Body of pancreas (tissue), 4 donors: ENCODE data around the gene ZNF425.

ENCODE experiments used
- POLR2A ChIP-seq, 3 donors: fragments of 450-650 bp; IDR thresholded peaks; one replicate each; pipeline ENCODE4 v1.6.1; 2016; ENCODE audit warnings: antibody characterized with exemption in 3 of 3, mild to moderate bottlenecking in 2 of 3
- TF ChIP-seq, protein P1 (sequence below), 7 experiments: fragments of 450-650 bp in 4 of 7; fragments of 200-600 bp in 3 of 7; sonication (generic) in 3 of 7; IDR thresholded peaks; one replicate each; pipeline ENCODE4 v1.5.1; 2016 to 2019; ENCODE audit warnings: antibody characterized with exemption in 7 of 7

DNA sequence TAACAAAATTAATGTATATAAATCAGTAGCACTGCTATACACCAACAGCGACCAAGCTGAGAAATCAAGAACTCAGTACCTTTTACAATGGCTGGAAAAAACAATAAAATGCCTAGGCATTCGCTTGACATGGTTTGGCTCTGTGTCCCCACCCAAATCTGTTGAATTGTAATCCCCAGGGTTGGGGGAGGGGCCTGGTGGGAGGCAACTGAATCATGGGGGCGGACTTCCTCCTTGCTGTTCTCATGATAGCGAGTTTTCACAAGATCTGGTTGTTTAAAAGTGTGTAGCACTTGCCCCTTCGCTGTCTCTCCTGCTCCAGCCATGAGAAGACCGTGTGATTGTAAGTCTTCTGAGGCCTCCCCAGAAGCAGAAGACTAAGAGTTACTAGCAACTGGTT lies 44.2 kb downstream of the ZNF425 start:
- TF ChIP-seq POLR2A (IDR thresholded peaks at IDR 0.05), result no peak
- TF ChIP-seq, protein P1, sequence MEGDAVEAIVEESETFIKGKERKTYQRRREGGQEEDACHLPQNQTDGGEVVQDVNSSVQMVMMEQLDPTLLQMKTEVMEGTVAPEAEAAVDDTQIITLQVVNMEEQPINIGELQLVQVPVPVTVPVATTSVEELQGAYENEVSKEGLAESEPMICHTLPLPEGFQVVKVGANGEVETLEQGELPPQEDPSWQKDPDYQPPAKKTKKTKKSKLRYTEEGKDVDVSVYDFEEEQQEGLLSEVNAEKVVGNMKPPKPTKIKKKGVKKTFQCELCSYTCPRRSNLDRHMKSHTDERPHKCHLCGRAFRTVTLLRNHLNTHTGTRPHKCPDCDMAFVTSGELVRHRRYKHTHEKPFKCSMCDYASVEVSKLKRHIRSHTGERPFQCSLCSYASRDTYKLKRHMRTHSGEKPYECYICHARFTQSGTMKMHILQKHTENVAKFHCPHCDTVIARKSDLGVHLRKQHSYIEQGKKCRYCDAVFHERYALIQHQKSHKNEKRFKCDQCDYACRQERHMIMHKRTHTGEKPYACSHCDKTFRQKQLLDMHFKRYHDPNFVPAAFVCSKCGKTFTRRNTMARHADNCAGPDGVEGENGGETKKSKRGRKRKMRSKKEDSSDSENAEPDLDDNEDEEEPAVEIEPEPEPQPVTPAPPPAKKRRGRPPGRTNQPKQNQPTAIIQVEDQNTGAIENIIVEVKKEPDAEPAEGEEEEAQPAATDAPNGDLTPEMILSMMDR (IDR thresholded peaks at IDR 0.05), result no peak
